Epidermal melanocyte (primary cell): ENCODE results near the gene PEX26.
"Not testable (repeated sequence)": the region's sequence is repeated elsewhere in the genome, so short reads cannot be mapped to it uniquely, and the experiment has no call there.

Experiments used
- DNase-seq: peaks from one replicate; pipeline ENCODE4 v3.0.0; 2011; ENCODE audit warnings: low spot score; ENCODE audit not compliant: insufficient read length

Gene PEX26

GRCh38 chr22:18115906-18116371 is 38.1 kb downstream of the PEX26 start:
- DNase-seq: no peak

GRCh38 chr22:18116634-18117033 is 38.8 kb downstream of the PEX26 start:
- DNase-seq: no peak

GRCh38 chr22:18118345-18118915 is 40.6 kb downstream of the PEX26 start:
- DNase-seq: no peak

- DNase-seq: no peak
Observed at GRCh38 chr22:18119409-18120110, 41.8 kb downstream of the PEX26 start.

- no peak for DNase-seq
Observed at GRCh38 chr22:18120857-18121256, 43.1 kb downstream of the PEX26 start.

- no peak for DNase-seq
Observed at GRCh38 chr22:18121506-18121905, 43.7 kb downstream of the PEX26 start.

- DNase-seq: no peak
Observed at GRCh38 chr22:18121954-18122554, 44.3 kb downstream of the PEX26 start.

- not testable (repeated sequence) for DNase-seq
Observed at GRCh38 chr22:18123476-18124025, 45.8 kb downstream of the PEX26 start.

GRCh38 chr22:18126606-18127005 is 48.8 kb downstream of the PEX26 start:
- no peak for DNase-seq

- DNase-seq: no peak
Observed at GRCh38 chr22:18130018-18130417, 52.2 kb downstream of the PEX26 start.

- DNase-seq: no peak
Observed at GRCh38 chr22:18130699-18131429, 53.1 kb downstream of the PEX26 start.

GRCh38 chr22:18133452-18133851 is 55.7 kb downstream of the PEX26 start:
- no peak for DNase-seq

GRCh38 chr22:18136563-18137320 is 59.0 kb downstream of the PEX26 start:
- DNase-seq: no peak

- DNase-seq: not testable (repeated sequence)
Observed at GRCh38 chr22:18141004-18141403, 63.2 kb downstream of the PEX26 start.

- no peak for DNase-seq
Observed at GRCh38 chr22:18144105-18144504, 66.3 kb downstream of the PEX26 start.

GRCh38 chr22:18145676-18146388 is 68.0 kb downstream of the PEX26 start:
- no peak for DNase-seq

GRCh38 chr22:18146389-18146753 is 68.6 kb downstream of the PEX26 start:
- no peak for DNase-seq

- DNase-seq: no peak
Observed at GRCh38 chr22:18147791-18148190, 70.0 kb downstream of the PEX26 start.

GRCh38 chr22:18148293-18148965 is 70.6 kb downstream of the PEX26 start:
- DNase-seq: no peak

- no peak for DNase-seq
Observed at GRCh38 chr22:18152519-18152918, 74.7 kb downstream of the PEX26 start.
